K562 (cell line): Measurements from ENCODE around the gene SOBP. TPM values are rescaled to one million over a fixed set of nuclear protein-coding genes. Genes with fewer than 3 reads are reported as not detected.

Experiments
- ATAC-seq: fragments of 200-7000 bp; cut with Tn5 transposase; 3 replicates; pipeline ENCODE4 v1.9.1; 2020; ENCODE audit warnings: moderate library complexity
- BruUV-seq: library from RNA; stranded (reverse); fragments of 400-500 nt; replicated peaks from 2 replicates; lab custom pipeline; 2021; lab: Mats Ljungman, UMichigan
- CTCF ChIA-PET: fragments of 300-600 bp; formaldehyde crosslinking; extraction: SDS; loops from one replicate; lab custom pipeline; 2021; ENCODE audit warnings: low intra/inter-chr PET ratio; lab: Yijun Ruan, JAX
- POLR2A ChIA-PET: fragments of 300-600, 350-650 bp; sonication (Branson Sonifier 250); formaldehyde crosslinking; extraction: SDS; loops from one replicate; lab custom pipeline; 2021; ENCODE audit warnings: antibody characterized with exemption, inconsistent platforms; lab: Yijun Ruan, JAX
- DNase-seq, 4 experiments: peaks; one replicate each; pipeline versions ENCODE4 v3.0.0 to v3.0.0-alpha.2; 2011 to 2018; ENCODE audit warnings: low spot score in 3 of 4, mixed read lengths in 3 of 4; ENCODE audit errors: extremely low read depth in 1 of 4
- FAIRE-seq: peaks from 2 replicates; lab custom pipeline; 2011; peaks lifted over from hg19 to GRCh38; lab: Jason Lieb, UNC
- H2AFZ ChIP-seq: 2 replicates; pipeline ENCODE4 v1.6.0; 2011; ENCODE audit warnings: low read depth, low read length, control low read depth, inconsistent platforms
- H3K27ac ChIP-seq: fragments of 200-600 bp; 3 replicates; pipeline ENCODE4 v1.8.0; 2011; ENCODE audit warnings: low read depth, mild to moderate bottlenecking, control low read depth, inconsistent platforms, low read length, moderate library complexity, mixed read lengths; ENCODE audit errors: extremely low read depth
- H3K27me3 ChIP-seq, 2 experiments: fragments of 300-600 bp in 1 of 2; 2 replicates in 1 of 2; 3 replicates in 1 of 2; pipeline versions ENCODE4 v1.6.0 to v1.8.0; 2011; ENCODE audit warnings: inconsistent platforms in 2 of 2, low read length in 2 of 2, mild to moderate bottlenecking in 1 of 2, mixed read lengths in 1 of 2, moderate library complexity in 1 of 2; ENCODE audit not compliant: control insufficient read depth in 2 of 2, insufficient read depth in 2 of 2
- H3K36me3 ChIP-seq: fragments of 300-600 bp; 3 replicates; pipeline ENCODE4 v1.8.0; 2011; ENCODE audit warnings: mild to moderate bottlenecking, low read length, inconsistent platforms; ENCODE audit not compliant: control insufficient read depth, insufficient read depth
- H3K4me1 ChIP-seq, 2 experiments: fragments of 200-600 bp in 1 of 2; replicated peaks in 1 of 2; 2 replicates in 1 of 2; 3 replicates in 1 of 2; pipeline versions ENCODE4 v1.5.1 to v1.8.0; 2011; ENCODE audit warnings: inconsistent platforms in 2 of 2, low read length in 2 of 2, mild to moderate bottlenecking in 1 of 2, mixed read lengths in 1 of 2, moderate library complexity in 1 of 2; ENCODE audit not compliant: control insufficient read depth in 2 of 2, insufficient read depth in 2 of 2
- H3K4me2 ChIP-seq: 2 replicates; pipeline ENCODE4 v1.6.1; 2011; ENCODE audit warnings: low read length, control low read depth, inconsistent platforms, mixed read lengths; ENCODE audit not compliant: insufficient read depth
- H3K4me3 ChIP-seq: fragments of 200-600 bp; sonication (generic), shearing (Covaris generic); 2 replicates; pipeline ENCODE4 v1.5.1; 2016; ENCODE audit warnings: control low read depth, inconsistent platforms
- H3K79me2 ChIP-seq: fragments of 200-600 bp; 3 replicates; pipeline ENCODE4 v1.8.0; 2011; ENCODE audit warnings: low read length, inconsistent platforms; ENCODE audit not compliant: control insufficient read depth, insufficient read depth
- H3K9ac ChIP-seq, 2 experiments: 2 replicates each; pipeline versions ENCODE4 v1.6.0 to v1.6.1; 2011; ENCODE audit warnings: low read depth in 2 of 2, low read length in 2 of 2, control low read depth in 1 of 2, inconsistent platforms in 1 of 2, mild to moderate bottlenecking in 1 of 2, mixed read lengths in 1 of 2; ENCODE audit not compliant: insufficient read depth in 1 of 2
- H3K9me1 ChIP-seq: one replicate; pipeline ENCODE4 v1.6.0; 2011; ENCODE audit warnings: inconsistent platforms, mild to moderate bottlenecking, low read length, moderate library complexity; ENCODE audit not compliant: control insufficient read depth, insufficient read depth
- H3K9me3 ChIP-seq: replicated peaks from 2 replicates; pipeline ENCODE4 v1.5.1; 2011; ENCODE audit warnings: low read depth, low read length, inconsistent platforms; ENCODE audit not compliant: control insufficient read depth, insufficient read depth
- H4K20me1 ChIP-seq: replicated peaks from 2 replicates; pipeline ENCODE4 v1.6.1; 2011; ENCODE audit warnings: low read length, inconsistent platforms, mixed read lengths; ENCODE audit not compliant: control insufficient read depth, insufficient read depth
- ESRRB ChIP-seq: fragments of 250-450 bp; sonication (Bioruptor Pico); IDR thresholded peaks from 2 replicates; pipeline ENCODE4 v1.5.0; 2020; ENCODE audit warnings: mild to moderate bottlenecking, moderate library complexity, borderline replicate concordance
- ETV1 ChIP-seq: fragments of 450-650 bp; conservative IDR thresholded peaks from 2 replicates; pipeline ENCODE4 v1.6.1; 2016; ENCODE audit warnings: missing genetic modification characterization, control low read depth, low read depth, missing compliant biosample characterization
- HCFC1 ChIP-seq: IDR thresholded peaks from 2 replicates; pipeline ENCODE4 v1.6.1; 2012; ENCODE audit warnings: low read depth, low read length, improper control_type of control experiment
- L3MBTL2 ChIP-seq: fragments of 450-650 bp; IDR thresholded peaks from 2 replicates; pipeline ENCODE4 v1.6.1; 2016; ENCODE audit warnings: mild to moderate bottlenecking, moderate library complexity
- NBN ChIP-seq: fragments of 450-650 bp; IDR thresholded peaks from 2 replicates; pipeline ENCODE4 v1.6.1; 2016; ENCODE audit warnings: low read depth, mild to moderate bottlenecking
- SMAD3 ChIP-seq: fragments of 450-650 bp; formaldehyde crosslinking; conservative IDR thresholded peaks from 2 replicates; pipeline ENCODE4 v1.4.0; 2020; ENCODE audit warnings: mild to moderate bottlenecking
- SMARCA5 ChIP-seq: fragments of 450-650 bp; IDR thresholded peaks from 2 replicates; pipeline ENCODE4 v1.6.1; 2016
- ZKSCAN8 ChIP-seq: fragments of 200-800 bp; sonication (Bioruptor generic); IDR thresholded peaks from 2 replicates; pipeline ENCODE4 v1.6.1; 2016; ENCODE audit warnings: missing genetic modification characterization, missing compliant biosample characterization
- ZNF134 ChIP-seq: fragments of 250-450 bp; sonication (Bioruptor Pico); conservative IDR thresholded peaks from 2 replicates; pipeline ENCODE4 v1.4.0; 2020
- ZNF76 ChIP-seq: fragments of 250-450 bp; sonication (Bioruptor Pico); IDR thresholded peaks from 2 replicates; pipeline ENCODE4 v1.4.0; 2020; ENCODE audit warnings: mild to moderate bottlenecking, moderate library complexity, borderline replicate concordance
- ZNF780A ChIP-seq: fragments of 250-450 bp; sonication (Bioruptor Pico); IDR thresholded peaks from 2 replicates; pipeline ENCODE4 v1.5.0; 2021; ENCODE audit warnings: mild to moderate bottlenecking
- WGBS: fragments of 100-300 bp; shearing (Covaris generic); methylation state at CpG from one replicate; pipeline ENCODE4 v1.1.6; 2016; ENCODE audit warnings: low coverage, mixed read lengths; ENCODE audit not compliant: insufficient coverage; ENCODE audit errors: missing lambda C conversion rate; 5-methylcytosine and 5-hydroxymethylcytosine counted together
- in situ Hi-C: fragments of 300-500 bp; cut with MboI; formaldehyde crosslinking; loops from 4 replicates; pipeline ENCODE4 v1.15.0; 2018; ENCODE audit warnings: inconsistent platforms, mixed read lengths
- intact Hi-C: fragments of 100-400 bp; cut with micrococcal nuclease; formaldehyde crosslinking; loops from 2 replicates; pipeline ENCODE4 v1.14.2; 2022
- polyA plus RNA-seq, 8 experiments: library from polyadenylated mRNA; depleted of rRNA in 4 of 8; stranded (reverse) in 5 of 8; unstranded in 3 of 8; fragments of >200 nt; fragmentation: Nextera tagmentation in 2 of 8; fragmentation: Illumina TruSeq in 1 of 8; extraction: Ambion mirVana in 2 of 8; extraction: Trizol in 1 of 8; gene quantifications; 2 replicates each; pipeline versions ENCODE4 v1.2.1 to v1.2.3, GENCODE V29; 2011 to 2014; ENCODE audit warnings: inconsistent platforms in 1 of 8, missing spikeins in 1 of 8
- total RNA-seq, 7 experiments: library from RNA; depleted of rRNA in 6 of 7; stranded (reverse); fragments of >200 nt in 6 of 7; fragmentation: Illumina TruSeq in 2 of 7; extraction: Trizol in 2 of 7; gene quantifications; 2 replicates each; pipeline versions ENCODE4 v1.2.1 to v1.2.3, GENCODE V29; 2011 to 2021; ENCODE audit warnings: low replicate concordance in 1 of 7

The SOBP gene
- total and polyA plus RNA-seq, 9 of the 15 experiments (the other 6 are each of a cell fraction or from before 2014, with no cell fraction given): 0.16 TPM; not detected in 8

GRCh38 chr6:107466062-107466461 lies 23.9 kb upstream of the SOBP start:
- Histone ChIP-seq H3K79me2 (no peaks in the 10 kb centered on the region), H3K4me2 (no peak overlapping the region), H3K9me1 (no peaks in the 10 kb centered on the region), H3K27ac (no peak overlapping the region), H3K9me3 (no peaks in the 10 kb centered on the region), H3K27me3 (no peaks in the 10 kb centered on the region; a peak in 2 of 5 replicates), H3K4me1 (no peaks in the 10 kb centered on the region), H3K4me3 (no peak overlapping the region), H4K20me1 (no peaks in the 10 kb centered on the region), H3K36me3 (no peaks in the 10 kb centered on the region), H2AFZ (no peak overlapping the region), H3K9ac (no peak overlapping the region)
- CTCF ChIA-PET: no interaction called here
- BruUV-seq: no TSS peak
- intact Hi-C loops: no loop called here
- WGBS: 0% methylated on average over 1 of the region's 1 CpG
- FAIRE-seq (no peak), ATAC-seq (no peak), DNase-seq (no peak)
- POLR2A ChIA-PET: no interaction called here
- in situ Hi-C loops: no loop called here
- TF ChIP-seq ESRRB (CRISPR knock-in tag): no peak
- no peak for TF ChIP-seq ZNF780A (CRISPR knock-in tag)
- no peak for TF ChIP-seq ZNF76 (CRISPR knock-in tag)
- TF ChIP-seq ZNF134: no peak
- no peak for TF ChIP-seq ETV1 (tag)
- no peak for TF ChIP-seq NBN
- no peak for TF ChIP-seq ZKSCAN8 (CRISPR knock-in tag)
- TF ChIP-seq L3MBTL2: no peak
- no peak for TF ChIP-seq SMAD3 (CRISPR knock-in tag)
- TF ChIP-seq SMARCA5: no peak
- no peak for TF ChIP-seq HCFC1
